HFF-Myc (cell line): Measurements from ENCODE around the gene MAPKAPK2.
"Not testable (repeated sequence)": the region's sequence is repeated elsewhere in the genome, so short reads cannot be mapped to it uniquely, and the experiment has no call there.

Experiments
- DNase-seq: peaks from one replicate; pipeline ENCODE4 v3.0.0-alpha.2; 2011; ENCODE audit warnings: low read depth; ENCODE audit errors: extremely low read depth
- H3K4me3 ChIP-seq: replicated peaks from 2 replicates; pipeline ENCODE4 v1.5.1; 2011; ENCODE audit warnings: low read depth, mild to moderate bottlenecking, control low read depth, low read length
- TF ChIP-seq, protein P1 (sequence below): IDR thresholded peaks from 2 replicates; pipeline ENCODE4 v1.5.1; 2012; ENCODE audit warnings: mild to moderate bottlenecking, low read depth, low read length, control low read depth; ENCODE audit errors: missing control alignments

MAPKAPK2 gene

DNA sequence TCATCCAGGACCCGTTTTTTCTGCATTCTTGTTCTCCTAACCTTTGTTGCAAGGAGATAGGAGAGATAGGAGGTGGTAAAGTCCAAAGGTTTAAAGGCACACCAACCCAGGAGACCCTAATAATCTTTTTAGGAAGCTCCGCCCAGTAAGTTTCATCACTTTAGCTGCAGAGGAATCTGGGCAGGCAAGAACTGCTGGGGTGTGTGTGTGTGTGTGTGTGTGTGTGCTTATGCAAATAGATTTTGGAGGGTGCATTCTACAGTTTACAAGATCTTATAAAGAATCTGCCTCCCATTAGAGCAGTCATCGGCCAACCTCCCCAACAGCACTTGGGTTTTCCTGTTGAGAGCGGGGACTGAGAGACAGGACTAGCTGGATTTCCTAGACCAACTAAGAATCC lies 91.5 kb downstream of the MAPKAPK2 start:
- DNase-seq: no peak
- H3K4me3 ChIP-seq: no peak overlapping the region
- TF ChIP-seq, protein P1, sequence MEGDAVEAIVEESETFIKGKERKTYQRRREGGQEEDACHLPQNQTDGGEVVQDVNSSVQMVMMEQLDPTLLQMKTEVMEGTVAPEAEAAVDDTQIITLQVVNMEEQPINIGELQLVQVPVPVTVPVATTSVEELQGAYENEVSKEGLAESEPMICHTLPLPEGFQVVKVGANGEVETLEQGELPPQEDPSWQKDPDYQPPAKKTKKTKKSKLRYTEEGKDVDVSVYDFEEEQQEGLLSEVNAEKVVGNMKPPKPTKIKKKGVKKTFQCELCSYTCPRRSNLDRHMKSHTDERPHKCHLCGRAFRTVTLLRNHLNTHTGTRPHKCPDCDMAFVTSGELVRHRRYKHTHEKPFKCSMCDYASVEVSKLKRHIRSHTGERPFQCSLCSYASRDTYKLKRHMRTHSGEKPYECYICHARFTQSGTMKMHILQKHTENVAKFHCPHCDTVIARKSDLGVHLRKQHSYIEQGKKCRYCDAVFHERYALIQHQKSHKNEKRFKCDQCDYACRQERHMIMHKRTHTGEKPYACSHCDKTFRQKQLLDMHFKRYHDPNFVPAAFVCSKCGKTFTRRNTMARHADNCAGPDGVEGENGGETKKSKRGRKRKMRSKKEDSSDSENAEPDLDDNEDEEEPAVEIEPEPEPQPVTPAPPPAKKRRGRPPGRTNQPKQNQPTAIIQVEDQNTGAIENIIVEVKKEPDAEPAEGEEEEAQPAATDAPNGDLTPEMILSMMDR: no peak

DNA sequence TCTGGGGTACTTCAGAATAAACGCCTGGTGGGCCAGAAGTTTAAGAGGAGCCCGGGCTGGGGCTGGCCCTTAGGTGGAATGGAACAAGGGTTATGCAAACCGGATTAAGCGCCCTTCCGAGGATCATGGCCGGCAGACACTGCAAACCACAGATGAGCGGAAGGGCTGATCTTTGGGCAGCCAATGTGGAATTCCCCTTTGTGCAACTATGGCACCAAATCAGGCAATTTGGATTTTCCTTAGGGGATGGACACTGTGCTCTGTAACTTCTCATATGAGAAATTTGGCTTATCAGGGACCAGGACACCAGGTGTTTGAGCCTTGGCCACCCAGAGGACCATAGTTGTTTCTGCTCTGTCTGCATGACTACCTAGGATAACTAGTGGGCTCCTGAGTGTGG lies 93.3 kb downstream of the MAPKAPK2 start:
- no peak overlapping the region for H3K4me3 ChIP-seq
- DNase-seq: no peak
- TF ChIP-seq, protein P1: no peak

DNA sequence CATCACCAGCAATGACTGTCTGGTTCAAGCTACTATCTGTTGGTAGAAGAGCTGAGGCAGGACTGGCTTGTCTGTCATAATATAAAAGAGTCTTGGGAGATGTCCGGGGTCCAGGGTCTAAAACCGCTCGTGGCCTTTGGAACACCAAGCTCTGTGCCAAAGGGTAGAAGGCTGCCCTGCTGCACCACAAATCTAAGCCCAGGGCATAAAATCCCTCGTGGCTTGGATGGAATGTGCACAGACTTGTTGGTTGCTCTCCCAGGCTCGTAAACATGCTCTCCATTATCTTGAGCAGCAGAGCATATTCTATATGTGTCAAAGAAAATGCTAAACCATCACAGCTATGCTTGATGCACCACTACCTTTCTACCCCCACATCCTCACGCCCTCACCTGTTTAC lies 94.2 kb downstream of the MAPKAPK2 start:
- not testable (repeated sequence) for DNase-seq, H3K4me3 ChIP-seq

DNA sequence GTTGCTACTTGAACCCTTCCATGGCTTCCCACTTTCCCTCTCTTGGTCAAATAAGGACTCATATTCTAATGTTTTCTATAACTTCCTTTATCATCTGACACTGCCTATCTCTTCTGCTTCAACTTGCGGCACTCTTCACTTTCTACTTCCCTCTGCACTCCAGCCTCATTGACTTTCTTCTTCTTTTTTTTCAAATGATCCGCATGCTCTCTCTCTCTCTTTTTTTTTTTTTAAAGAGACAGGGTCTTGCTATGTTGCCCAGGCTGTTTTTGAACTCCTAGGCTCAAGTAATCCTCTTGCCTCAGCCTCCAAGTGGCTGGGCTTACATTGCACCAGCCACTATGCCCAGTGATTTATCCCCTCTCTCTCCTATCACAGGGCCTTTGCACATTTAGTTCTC lies 94.9 kb downstream of the MAPKAPK2 start:
- TF ChIP-seq, protein P1: no peak
- no peak for DNase-seq
- H3K4me3 ChIP-seq: no peak overlapping the region

DNA sequence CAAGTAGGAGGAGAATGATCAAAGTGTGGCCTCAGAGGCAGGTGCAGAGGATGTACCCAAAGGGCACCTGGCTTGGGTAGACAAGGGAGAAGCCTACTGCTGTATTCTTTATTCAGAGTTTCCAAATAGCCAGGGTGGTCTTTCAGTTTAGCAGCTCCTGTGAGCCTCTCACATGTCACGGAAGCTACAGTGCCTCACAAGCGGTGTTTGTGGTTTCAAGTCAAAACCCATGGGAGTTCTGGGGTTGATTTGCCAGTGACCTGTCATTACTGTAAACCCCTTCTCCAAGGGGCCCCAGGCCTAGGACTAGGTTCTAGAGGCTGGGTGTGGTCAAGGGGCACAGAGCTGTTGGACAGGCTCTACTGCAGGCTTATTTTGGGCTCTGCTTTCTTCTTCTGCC lies 97.7 kb downstream of the MAPKAPK2 start:
- no peak for DNase-seq
- TF ChIP-seq, protein P1: no peak
- no peak overlapping the region for H3K4me3 ChIP-seq

DNA sequence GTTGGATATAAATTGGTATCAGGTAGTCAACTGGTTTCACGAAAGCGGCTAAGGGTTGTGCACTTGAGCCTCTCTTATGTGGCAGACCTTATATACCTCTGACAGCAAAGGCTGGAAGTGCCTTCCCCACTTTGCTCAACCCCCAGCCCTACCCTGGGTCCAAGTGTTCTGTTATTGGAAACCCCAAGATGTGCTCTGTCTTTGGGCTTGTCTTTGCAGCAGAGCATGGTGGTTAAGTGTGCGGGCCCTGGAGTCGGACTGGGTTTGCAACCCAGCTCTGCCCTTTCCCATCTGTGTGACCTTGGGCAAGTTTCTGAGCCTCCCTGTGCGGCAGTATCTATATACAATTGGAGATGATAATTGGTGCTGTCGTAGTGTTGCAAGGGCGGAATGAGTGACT lies 98.8 kb downstream of the MAPKAPK2 start:
- TF ChIP-seq, protein P1: no peak
- no peak overlapping the region for H3K4me3 ChIP-seq
- no peak for DNase-seq
